Measurements from ENCODE around the gene PP2D1.
"Not testable (repeated sequence)": the region's sequence is repeated elsewhere in the genome, so short reads cannot be mapped to it uniquely, and the experiment has no call there.

Gene PP2D1

GRCh38 chr3:20039765-20040547 lies 27.9 kb upstream of the PP2D1 start, which contains the start of gene KAT2B:
KAT2B (plus strand) TSS chr3:20040446; CDS start chr3:20040478, 32 bp downstream.
- DNase-seq (ENCODE audit: low read depth), result no peak

- no peak for DNase-seq (ENCODE audit: low read depth)
These were observed 27.4 kb upstream of the PP2D1 start for GRCh38 chr3:20039466-20039764.

- no peak for DNase-seq (ENCODE audit: low read depth)
These were observed 26.8 kb upstream of the PP2D1 start for GRCh38 chr3:20038699-20039465.

GRCh38 chr3:20037255-20037996 lies 25.4 kb upstream of the PP2D1 start:
- no peak for DNase-seq (ENCODE audit: low read depth)

- DNase-seq (ENCODE audit: low read depth), result no peak
These were observed 23.0 kb upstream of the PP2D1 start for GRCh38 chr3:20035019-20035418.

GRCh38 chr3:20031939-20032338 lies 19.9 kb upstream of the PP2D1 start:
- DNase-seq (ENCODE audit: low read depth), result not testable (repeated sequence)

GRCh38 chr3:20028905-20029331 lies 16.9 kb upstream of the PP2D1 start:
- DNase-seq (ENCODE audit: low read depth), result no peak

GRCh38 chr3:20027136-20027535 lies 15.1 kb upstream of the PP2D1 start:
- no peak for DNase-seq (ENCODE audit: low read depth)

- no peak for DNase-seq (ENCODE audit: low read depth)
These were observed 11.8 kb upstream of the PP2D1 start for GRCh38 chr3:20023623-20024405.

GRCh38 chr3:20022954-20023622 lies 11.0 kb upstream of the PP2D1 start:
- no peak for DNase-seq (ENCODE audit: low read depth)

GRCh38 chr3:20016076-20016475 lies 4.0 kb upstream of the PP2D1 start:
- DNase-seq (ENCODE audit: low read depth), result not testable (repeated sequence)

GRCh38 chr3:20015525-20015924 lies 3.5 kb upstream of the PP2D1 start:
- DNase-seq (ENCODE audit: low read depth), result no peak

- DNase-seq (ENCODE audit: low read depth), result no peak
These were observed 1.3 kb upstream of the PP2D1 start for GRCh38 chr3:20013396-20013795.

GRCh38 chr3:20008646-20009045 lies 3.4 kb downstream of the PP2D1 start:
- DNase-seq (ENCODE audit: low read depth), result no peak

GRCh38 chr3:20007960-20008359 lies 4.1 kb downstream of the PP2D1 start:
- no peak for DNase-seq (ENCODE audit: low read depth)

- DNase-seq (ENCODE audit: low read depth), result no peak
These were observed 10.1 kb downstream of the PP2D1 start for GRCh38 chr3:20001932-20002331.

- no peak for DNase-seq (ENCODE audit: low read depth)
These were observed 14.6 kb downstream of the PP2D1 start for GRCh38 chr3:19997502-19997901.

GRCh38 chr3:19994796-19995195 lies 17.3 kb downstream of the PP2D1 start:
- no peak for DNase-seq (ENCODE audit: low read depth)

GRCh38 chr3:19988904-19989303 lies 23.2 kb downstream of the PP2D1 start:
- DNase-seq (ENCODE audit: low read depth), result not testable (repeated sequence)

GRCh38 chr3:19972054-19972453 lies 40.0 kb downstream of the PP2D1 start:
- peak; percentile 69 for DNase-seq (ENCODE audit: low read depth)

- DNase-seq (ENCODE audit: low read depth), result no peak
These were observed 41.7 kb downstream of the PP2D1 start for GRCh38 chr3:19970327-19970726.

Measured in HS-5 (cell line).